Pulmonary artery endothelial cell (primary cell): ENCODE data around the gene SUCLA2. TPM values are rescaled to one million over a fixed set of nuclear protein-coding genes. Genes with fewer than 3 reads are reported as not detected.
"Not testable (repeated sequence)": the region's sequence is repeated elsewhere in the genome, so short reads cannot be mapped to it uniquely, and the experiment has no call there.

ENCODE experiments used
- DNase-seq: peaks from one replicate; pipeline ENCODE4 v3.0.0-alpha.2; 2011; ENCODE audit warnings: low read depth, low spot score
- total RNA-seq: library from RNA; depleted of rRNA; stranded (reverse); fragments of >200 nt; gene quantifications from 2 replicates; pipeline ENCODE4 v1.2.3, GENCODE V29; 2014

The SUCLA2 gene
- total RNA-seq, 1 donor from 2014 or later = 31.2 TPM

DNA sequence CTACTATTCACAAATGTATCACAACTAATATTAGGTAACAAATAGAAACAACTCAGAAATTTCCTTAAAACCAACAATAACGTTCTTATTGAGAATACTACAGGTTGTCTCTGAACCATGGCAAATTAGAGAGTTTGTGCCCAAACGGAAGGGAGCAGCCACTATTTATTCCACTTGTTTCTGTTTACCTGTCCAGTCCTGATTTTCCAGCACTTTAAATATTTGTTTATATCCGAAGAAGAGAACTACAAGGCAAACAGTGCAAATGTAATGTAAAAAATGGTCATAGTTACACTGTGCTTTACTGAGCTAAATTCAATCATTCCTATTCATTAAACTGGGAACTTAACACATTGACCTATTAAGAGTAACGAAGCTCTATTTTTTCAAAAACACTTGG, 9.2 kb downstream of the SUCLA2 start:
- DNase-seq = no peak

DNA sequence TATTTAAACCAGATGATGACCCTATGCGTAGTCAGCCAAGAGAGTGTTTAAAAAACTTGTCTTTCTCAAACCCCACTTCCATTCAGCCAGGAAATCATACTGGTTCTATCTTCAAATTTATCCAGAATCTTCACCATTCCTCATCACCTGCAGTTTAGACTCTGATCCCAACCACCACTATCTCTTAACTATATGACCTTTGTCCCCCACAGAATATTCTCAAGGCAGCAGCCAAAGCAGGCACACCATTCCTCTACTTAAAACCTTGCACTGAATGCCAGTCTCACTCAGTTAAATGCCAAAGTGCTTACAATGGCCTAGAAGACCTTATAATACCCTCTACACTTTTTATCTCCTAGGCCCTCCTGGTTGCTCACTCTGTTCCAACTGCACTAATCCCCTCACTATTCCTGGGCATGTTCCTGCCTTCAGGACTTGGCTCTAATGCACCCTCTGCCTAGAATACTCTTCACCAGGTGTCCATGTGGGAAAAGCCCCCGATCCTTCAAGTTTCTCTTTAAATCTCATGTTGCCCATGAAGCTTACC, 10.1 kb downstream of the SUCLA2 start:
- no peak for DNase-seq

DNA sequence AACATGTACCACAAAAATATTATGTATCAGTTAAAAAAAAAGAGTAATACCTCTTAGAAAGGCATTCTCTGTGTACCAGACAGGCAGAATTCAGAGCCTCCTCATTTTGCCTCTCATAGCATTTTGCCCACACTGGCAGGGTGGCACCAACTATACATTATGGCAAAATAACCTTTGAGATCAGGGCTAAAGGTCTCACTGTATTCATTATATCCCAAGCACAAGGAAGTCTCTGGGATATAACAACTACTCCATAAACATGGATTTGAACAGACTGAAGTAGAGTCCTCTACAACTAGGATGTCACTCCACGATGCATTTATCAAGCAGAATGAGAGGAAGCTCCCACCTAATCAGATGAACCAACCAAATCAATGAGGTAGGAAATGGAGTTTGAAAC, 10.6 kb downstream of the SUCLA2 start:
- no peak for DNase-seq

DNA sequence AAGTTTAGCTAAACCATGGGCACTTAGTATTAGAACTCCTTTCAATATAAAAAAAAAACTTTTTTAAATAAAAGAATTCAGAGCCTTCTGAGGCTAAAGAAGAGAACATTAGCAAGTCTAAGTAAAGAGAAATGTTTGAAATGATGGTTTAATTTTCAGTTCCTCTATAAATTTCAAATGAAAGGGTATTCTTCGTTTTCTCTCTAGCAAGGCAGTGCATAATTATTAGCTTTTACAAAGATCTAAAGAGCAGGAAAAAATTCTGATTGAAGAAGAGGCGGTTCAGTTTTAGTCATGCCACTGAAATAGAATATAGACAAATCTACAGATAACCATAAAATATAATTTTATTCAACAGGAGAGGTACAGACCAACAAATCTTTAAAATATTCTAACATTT, 18.0 kb downstream of the SUCLA2 start:
- no peak for DNase-seq

DNA sequence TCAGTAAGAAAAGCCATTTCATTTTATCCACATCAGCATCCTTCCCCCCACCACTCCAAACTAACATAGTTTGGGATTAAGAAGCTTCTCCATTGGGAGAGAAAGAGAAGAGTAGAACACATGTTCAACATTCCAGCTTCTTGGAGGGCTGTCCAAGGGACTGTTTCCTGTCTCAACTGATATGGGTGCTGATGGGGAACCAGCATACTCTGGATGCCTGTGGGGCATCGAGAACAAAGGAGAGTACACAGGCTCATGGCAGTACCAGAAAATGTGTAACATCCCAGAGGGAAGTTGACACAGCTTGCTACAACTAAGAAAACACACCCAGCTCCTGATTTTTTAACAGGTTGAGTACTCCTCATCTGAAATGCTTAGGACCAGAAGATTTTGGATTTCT, 24.7 kb downstream of the SUCLA2 start:
- DNase-seq = no peak

DNA sequence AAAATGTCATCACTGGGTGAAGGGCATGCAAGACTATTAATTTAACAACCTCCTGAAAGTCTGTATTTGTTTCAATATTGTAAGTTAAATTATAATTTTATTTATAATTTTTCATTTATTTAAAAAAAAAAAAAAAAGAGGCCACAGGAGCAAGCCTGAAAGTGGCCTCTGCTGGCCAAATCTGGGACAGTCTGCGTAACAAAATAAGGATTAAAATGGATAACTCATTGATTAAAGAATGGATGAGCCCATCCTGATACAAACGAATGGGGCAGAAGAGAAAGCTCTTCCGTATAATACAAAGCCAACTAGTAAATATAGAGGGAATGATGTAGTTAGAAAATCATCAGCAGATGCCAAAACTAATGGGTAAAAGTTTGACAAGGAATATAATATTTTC, 36.2 kb downstream of the SUCLA2 start:
- no peak for DNase-seq

DNA sequence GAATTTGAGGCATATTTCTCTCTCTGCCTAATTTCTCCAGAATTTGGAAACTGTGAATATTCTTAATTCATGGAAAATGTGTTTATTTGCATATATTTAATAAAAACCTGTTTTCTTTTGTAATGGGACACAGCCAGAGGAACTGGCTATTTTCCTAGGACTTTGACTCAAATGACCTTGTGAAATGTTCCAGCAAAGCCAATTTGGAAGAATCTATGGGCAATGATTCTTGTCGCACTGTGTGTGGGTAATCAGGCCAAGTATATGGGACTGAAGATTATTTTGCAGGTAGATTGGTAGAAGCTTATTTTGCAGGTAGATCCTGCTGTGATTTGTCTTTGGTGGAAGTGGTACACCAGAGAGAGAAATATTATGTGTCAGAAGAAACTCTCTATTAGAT, 38.8 kb downstream of the SUCLA2 start:
- no peak for DNase-seq

DNA sequence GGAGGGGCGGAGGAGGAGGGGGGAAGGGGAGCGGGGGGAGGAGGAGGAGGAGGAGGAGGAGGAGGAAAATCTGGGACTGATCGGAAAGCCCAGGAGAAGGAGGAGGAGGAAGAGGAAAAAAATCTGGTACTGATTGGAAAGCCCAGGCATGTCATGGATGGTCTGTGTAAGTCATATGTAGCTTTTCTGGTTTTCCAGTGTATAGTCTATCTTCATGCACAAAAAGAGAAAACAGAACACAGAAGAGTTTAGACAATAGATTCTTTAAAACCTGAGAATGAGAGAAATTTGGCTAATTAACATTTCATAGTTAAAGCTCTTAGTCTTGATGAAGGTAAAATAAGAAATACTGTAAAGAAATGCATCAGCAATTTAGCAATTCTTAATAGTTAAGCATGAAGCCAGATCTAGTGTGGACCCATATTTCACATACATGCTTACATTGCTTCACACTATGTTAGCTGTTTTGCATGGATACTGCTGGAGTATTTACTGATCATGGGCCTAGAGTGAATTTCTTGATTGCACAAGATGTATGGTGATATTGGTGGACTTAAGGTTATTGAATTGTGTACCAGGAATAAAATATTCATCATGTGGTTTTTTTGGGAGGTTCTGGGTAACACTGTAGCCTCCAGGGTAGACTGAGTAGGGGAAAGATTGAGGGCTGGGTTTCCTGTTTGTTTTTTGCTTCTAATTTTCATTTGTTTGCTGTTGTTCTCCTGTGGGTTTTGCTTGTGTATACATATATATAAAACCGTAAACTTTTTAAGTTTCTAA, 41.4 kb downstream of the SUCLA2 start:
- DNase-seq = no peak

DNA sequence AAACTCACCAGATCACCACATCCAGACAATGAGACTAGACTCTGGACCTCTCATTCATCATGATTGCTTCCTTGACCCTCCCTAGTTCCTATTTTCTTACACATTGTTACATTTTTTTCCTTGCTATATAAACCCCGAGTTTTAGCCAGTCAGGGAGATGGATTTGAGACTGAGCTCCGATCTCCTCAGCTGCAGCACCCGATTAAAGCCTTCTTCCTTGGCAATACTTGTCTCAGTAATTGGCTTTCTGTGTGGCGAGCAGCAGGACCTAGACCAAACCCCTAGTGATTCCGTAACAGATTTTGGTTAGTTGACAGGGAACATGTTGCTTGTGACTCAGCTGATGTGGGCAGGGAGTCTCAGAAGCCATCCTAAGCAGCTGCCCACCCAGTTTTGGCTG, 44.0 kb downstream of the SUCLA2 start:
- DNase-seq = no peak

DNA sequence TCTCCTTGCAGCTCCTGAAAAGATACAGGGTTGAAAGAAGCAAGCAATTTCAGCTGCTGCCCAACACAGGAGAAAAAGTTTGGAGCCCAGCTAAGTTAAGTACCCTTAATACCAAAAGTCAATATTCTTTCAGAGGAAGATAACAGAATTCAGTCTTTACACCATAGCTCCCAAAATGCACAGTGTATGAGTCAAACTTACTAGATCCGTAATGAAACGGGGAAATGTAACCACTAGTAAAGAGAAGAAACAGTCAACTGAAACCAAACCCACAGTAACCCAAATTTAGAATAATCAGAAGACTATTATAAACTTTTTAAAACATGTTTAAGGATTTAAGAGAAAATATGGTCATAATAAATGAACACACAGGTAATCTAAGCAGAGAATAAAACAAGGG, 45.2 kb downstream of the SUCLA2 start:
- no peak for DNase-seq

DNA sequence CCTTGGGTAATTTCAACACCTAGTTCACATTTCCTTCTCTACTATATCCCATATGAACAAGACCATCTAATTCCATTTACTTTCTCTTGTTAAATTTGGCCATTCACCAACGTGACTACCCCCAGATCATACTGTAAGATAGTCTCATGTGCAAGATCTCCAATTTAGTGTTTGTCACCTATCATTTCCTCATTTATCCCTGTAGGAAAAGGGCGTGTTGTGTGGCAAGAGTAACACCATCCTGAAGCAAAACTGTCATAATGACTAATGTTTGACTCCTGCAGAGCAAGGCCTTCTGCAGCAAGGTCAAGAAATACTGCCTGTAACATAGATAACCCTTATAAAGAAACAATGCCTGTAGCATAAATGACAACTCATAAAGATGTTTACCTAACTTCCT, 51.3 kb downstream of the SUCLA2 start:
- no peak for DNase-seq

DNA sequence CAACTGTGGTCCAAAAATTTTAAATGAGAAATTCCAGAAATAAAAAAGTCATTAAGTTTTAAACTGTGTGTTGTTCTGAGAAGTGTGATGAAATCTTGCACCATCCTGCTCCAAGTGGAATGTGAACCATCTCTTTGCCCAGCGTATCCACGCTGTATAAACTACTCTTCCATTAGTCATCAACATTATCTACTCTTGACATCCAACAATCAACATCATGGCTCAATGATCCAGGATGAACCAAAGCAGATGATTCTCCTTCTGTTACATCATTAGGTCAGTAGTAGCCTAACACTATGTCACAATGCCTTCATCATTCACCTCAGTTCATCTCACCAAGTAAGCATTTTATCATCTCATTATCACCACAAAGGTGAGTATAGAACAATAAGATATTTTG, 55.3 kb downstream of the SUCLA2 start:
- no peak for DNase-seq

DNA sequence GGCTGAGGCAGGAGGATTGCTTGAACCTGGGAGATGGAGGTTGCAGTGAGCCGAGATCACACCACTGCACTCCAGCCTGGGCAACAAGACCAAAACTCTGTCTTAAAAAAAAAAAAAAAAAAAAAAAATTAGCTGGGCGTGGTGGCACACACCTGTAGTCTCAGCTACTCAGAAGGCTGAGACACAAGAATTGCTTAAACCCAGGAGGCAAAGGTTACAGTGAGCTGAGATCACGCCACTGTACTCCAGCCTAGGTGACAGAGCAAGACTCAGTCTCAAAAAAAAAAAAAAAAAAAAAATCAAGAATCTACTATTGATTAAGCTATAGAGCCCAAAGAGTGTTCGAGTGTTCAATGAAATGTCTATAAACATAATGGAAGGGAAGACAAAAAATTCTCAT, 55.9 kb downstream of the SUCLA2 start:
- DNase-seq = not testable (repeated sequence)

DNA sequence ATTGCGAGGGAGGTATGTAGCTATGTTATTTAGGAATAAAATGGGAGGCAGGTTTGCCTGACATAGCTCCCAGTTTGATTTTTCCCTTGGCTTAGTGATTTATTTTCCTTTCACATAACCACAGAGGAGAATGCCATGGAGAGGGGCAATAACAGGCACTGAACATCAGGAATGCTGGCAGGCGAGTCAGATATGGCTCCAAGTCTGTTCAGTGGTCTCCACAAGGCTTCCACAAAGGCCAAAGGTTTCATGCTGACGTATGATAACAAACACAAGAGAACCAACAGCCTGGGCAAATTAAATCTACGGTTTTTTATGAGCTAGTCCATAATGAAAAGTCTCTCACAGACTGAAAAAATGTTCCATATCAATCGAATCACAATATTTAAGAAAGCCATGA, 66.7 kb downstream of the SUCLA2 start:
- no peak for DNase-seq

DNA sequence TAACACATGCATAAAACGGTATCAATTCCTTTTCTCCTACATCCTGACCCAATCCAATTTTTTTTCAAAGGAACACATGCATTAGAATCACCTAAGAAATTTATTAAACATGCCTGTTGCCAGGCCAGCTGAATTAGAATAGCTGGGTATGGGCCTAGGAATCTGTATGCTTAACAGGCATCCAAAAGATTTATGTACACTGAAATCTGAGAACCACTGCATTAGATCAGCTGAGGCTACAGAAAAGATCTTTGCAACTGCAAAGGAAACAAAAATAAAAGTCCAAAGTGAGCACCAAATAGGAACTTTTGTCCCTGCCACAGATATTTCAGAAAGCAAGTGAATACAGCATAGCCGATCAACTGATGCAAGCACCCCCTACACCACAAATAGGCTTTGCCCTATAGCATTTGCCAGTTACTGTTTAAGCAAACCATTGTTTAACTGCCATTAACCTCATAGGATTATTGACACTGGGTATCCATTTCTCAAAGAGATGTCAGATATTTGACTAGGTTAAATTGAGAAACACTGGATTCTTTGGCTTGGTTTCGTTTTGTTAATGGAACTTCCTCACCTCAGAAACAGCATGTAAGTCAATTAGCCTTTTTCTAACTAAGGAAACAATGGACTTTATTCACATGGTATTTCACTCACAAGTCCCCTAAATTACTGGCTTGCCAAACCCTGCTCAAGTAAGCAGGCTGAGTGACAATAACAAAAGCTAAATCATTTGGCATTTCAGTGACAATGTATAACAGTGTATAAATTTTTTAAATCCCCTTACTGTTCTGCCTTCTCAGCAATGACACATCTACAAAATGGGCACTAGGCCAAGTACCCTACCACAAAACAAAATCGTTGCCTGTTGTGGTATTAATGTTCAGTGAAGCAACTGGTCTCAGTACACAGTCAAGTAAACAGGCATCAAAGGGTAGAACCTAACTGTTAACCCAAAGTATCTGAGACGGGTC, 67.8 kb downstream of the SUCLA2 start:
- no peak for DNase-seq

DNA sequence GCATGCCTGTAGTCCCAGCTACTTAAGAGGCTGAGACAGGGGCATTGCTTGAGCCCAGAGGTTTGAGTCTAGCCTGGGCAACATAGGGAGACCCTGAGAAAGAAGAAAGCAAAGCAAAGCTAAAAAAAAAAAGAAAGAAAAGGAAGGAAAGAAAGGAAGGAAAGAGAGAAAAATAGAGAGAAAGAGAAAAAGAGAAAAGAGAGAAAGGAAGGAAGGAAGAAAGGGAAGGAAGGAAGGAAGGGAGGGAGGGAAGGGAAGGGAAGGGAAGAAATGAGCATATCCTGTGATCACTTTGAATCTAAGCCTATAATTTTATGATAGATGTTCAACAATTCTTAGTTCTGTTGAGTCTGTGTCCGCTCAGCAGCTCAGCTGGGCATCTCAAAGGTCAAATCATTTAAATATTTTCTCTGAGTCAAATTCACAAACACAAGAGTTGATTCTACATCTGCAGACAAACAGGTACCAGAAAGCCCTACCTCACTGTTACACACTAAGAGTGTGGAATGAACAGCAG, 70.4 kb downstream of the SUCLA2 start:
- DNase-seq = no peak

DNA sequence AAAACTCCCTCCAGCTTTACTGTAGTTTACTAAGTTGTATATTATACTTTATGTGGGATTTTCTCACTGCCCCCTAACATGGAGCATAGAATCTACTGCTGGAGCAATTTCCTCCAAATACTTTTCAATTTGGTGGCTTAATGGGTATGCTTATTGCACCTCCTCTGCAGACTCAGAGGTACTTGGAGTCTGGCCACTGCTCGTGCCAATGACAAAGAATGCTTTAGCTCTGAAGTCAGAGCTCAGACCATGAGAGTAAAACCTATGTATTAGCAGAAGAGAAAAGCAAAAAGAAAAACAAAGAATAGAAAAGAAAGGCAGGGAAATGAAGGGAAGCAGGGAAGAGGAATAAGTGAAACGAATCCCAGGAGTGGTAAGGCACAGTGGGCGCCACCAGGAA, 71.9 kb downstream of the SUCLA2 start:
- DNase-seq = no peak

DNA sequence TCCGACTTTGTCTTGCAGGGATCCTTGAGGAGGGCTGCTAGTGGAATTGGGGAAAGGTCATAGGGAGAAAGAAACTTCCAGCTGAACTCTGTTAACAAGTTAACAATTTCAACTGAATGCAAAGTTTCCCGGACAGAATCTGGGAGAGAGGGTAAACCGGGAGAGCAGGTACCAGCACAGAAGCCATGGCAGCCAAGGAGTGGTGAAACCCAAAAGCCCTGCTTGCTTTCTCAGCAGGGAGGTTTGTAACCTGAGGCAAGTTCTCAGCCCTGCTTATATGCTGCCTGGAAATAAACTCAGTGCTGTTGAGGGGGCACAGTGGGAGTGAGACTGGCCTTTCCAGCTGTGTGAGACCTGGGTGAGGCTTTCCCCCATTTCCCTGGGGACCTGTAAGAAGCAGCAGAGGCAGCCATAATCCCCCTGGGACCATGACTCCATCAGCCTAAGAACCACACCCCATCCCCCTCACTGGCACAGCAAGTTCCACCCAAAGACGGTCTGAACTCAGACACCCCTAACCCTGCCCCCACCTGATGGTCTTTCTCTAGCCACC, 84.0 kb downstream of the SUCLA2 start:
- no peak for DNase-seq

DNA sequence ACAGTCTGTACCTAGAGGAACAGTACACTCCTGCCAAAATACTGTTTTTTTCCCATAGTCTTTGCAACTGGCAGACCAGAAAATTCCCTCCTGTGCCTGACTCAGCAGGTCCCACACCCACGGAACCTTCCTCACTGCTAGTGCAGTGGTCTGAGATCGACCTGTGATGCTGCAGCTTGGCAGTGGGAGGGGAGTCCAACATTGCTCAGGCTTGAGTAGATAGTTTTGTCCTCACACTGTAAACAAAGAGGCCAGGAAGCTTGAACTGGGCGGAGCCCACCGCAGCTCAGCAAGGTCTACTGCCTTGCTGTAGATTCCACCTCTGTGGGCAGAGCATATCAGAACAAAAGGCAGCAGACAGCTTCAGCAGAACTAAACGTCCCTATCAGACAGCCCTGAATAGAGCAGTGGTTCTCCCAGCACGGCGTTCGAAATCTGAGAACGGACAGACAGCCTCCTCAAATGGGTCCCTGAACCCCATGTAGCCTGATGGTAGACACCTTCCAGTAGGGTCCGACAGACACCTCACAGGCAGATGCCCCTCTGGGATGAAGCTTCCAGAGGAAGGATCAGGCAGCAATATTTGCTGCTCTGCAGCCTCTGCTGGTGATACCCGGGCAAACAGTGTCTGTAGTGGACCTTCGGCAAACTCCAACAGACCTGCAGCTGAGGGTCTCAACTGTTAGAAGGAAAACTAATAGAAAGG, 92.7 kb downstream of the SUCLA2 start:
- no peak for DNase-seq

DNA sequence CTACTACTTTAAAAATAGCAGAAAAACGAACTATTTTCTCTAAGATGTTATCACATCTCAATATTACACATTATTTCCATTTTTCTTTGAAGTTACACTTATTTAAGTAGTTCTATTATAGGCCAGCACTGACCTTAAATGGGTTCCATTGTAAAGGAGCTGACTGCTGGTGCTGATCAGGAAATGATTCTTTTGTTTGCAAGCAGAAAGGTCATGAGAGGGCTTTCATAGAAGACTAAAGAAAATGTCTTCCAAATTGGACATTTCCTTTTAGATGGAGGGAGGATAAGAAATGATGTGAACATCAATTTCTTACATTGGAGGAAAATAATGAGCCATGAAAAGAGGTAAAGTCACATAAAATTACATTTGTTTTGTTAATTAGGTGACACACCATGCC, 96.2 kb downstream of the SUCLA2 start:
- DNase-seq = peak; percentile 52

DNA sequence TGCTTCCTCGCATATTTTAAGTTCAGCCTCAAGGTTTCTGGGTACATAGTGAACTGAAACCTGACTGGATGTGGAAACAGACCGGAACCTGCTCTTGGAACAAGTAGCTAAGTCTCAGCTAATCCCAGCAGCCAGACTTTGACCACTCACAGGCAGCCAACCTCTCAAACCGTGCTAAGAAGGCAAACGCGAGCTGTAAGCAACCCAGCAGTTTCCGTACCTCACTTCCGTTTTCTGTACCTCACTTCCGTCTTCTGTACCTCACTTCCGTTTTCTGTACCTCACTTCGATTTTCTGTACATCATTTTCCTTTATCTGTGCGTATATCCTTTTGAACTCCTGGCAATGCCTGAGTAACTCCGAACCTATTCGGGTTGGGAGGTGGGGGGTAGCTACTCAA, 96.8 kb downstream of the SUCLA2 start:
- DNase-seq = no peak
